ENCODE data around the gene C19orf44.

- TF ChIP-seq POLR2A (IDR thresholded peaks at IDR 0.05) (no peak), CTCF (IDR thresholded peaks at IDR 0.05) (no peak)
Observed at GRCh38 chr19:16482745-16483144, 13.4 kb upstream of the C19orf44 start.

Data from body of pancreas (tissue), 4 donors.